HCT116 (cell line): ENCODE data around the gene TRIM14. TPM values are rescaled to one million over a fixed set of nuclear protein-coding genes. Genes with fewer than 3 reads are reported as not detected.

Experiments
- ATAC-seq: fragments of 200-7000 bp; cut with Tn5 transposase; 2 replicates; pipeline ENCODE4 v1.9.1; 2020; ENCODE audit warnings: mild to moderate bottlenecking, moderate library complexity
- BruUV-seq: library from RNA; stranded (reverse); fragments of 400-500 nt; replicated peaks from 2 replicates; lab custom pipeline; 2021; lab: Mats Ljungman, UMichigan
- CTCF ChIA-PET: fragments of 300-600 bp; sonication (Branson Sonifier 250); formaldehyde crosslinking; loops from one replicate; lab custom pipeline; 2021; ENCODE audit warnings: antibody characterized with exemption; lab: Charles Lee
- POLR2A ChIA-PET: fragments of 300-600, 350-600 bp; sonication (Branson Sonifier 250); formaldehyde crosslinking; loops from one replicate; lab custom pipeline; 2021; ENCODE audit warnings: antibody characterized with exemption; lab: Charles Lee
- RAD21 ChIA-PET, 2 experiments: fragments of 300-600 bp; sonication (Branson Sonifier 250); formaldehyde crosslinking; loops; one replicate each; lab custom pipeline; 2023; ENCODE audit warnings: low total read pairs in 2 of 2; ENCODE audit not compliant: uncharacterized antibody in 2 of 2, unreplicated experiment in 2 of 2, low non-redundant PET in 1 of 2; lab: Charles Lee
- DNase-seq: peaks from one replicate; pipeline ENCODE4 v3.0.0-alpha.2; 2010; ENCODE audit warnings: low read depth, low spot score
- H2AFZ ChIP-seq: fragments of 200-600 bp; shearing (Covaris generic), sonication (generic); 2 replicates; pipeline ENCODE4 v1.6.1; 2017; ENCODE audit warnings: low read depth, mixed run types, mixed read lengths, antibody characterized with exemption, low read length; ENCODE audit not compliant: poor library complexity, severe bottlenecking
- H3K27ac ChIP-seq: 2 replicates; pipeline ENCODE4 v1.5.1; 2012; ENCODE audit warnings: low read depth, low read length
- H3K27me3 ChIP-seq: fragments of 200-600 bp; sonication (generic); 2 replicates; pipeline ENCODE4 v1.6.1; 2016; ENCODE audit warnings: mixed run types, low read length, mixed read lengths; ENCODE audit not compliant: insufficient read depth
- H3K36me3 ChIP-seq, 2 experiments: fragments of 200-500 bp in 1 of 2; fragments of 200-600 bp in 1 of 2; sonication (Bioruptor generic) in 1 of 2; sonication (generic) in 1 of 2; 2 replicates each; pipeline versions ENCODE4 v1.5.1 to v1.6.1; 2014 to 2016; ENCODE audit warnings: low read length in 2 of 2, inconsistent platforms in 1 of 2, mixed read lengths in 1 of 2, mixed run types in 1 of 2; ENCODE audit not compliant: insufficient read depth in 2 of 2, control insufficient read depth in 1 of 2
- H3K4me1 ChIP-seq, 2 experiments: fragments of 200-600 bp in 1 of 2; sonication (generic) in 1 of 2; 2 replicates each; pipeline versions ENCODE4 v1.5.1 to v1.6.1; 2012 to 2017; ENCODE audit warnings: low read length in 2 of 2, inconsistent platforms in 1 of 2, mild to moderate bottlenecking in 1 of 2, mixed read lengths in 1 of 2, mixed run types in 1 of 2, moderate library complexity in 1 of 2; ENCODE audit not compliant: insufficient read depth in 2 of 2, control insufficient read depth in 1 of 2
- H3K4me2 ChIP-seq: fragments of 200-600 bp; sonication (generic); 2 replicates; pipeline ENCODE4 v1.6.1; 2017; ENCODE audit warnings: mixed run types, low read length, mixed read lengths
- H3K4me3 ChIP-seq, 2 experiments: fragments of 200-600 bp in 1 of 2; sonication (generic) in 1 of 2; replicated peaks in 1 of 2; 2 replicates each; pipeline ENCODE4 v1.5.1; 2011 to 2016; ENCODE audit warnings: low read length in 2 of 2, control low read depth in 1 of 2, low read depth in 1 of 2, mild to moderate bottlenecking in 1 of 2, mixed read lengths in 1 of 2, mixed run types in 1 of 2
- H3K79me2 ChIP-seq: fragments of 200-600 bp; sonication (generic); 2 replicates; pipeline ENCODE4 v1.6.1; 2017; ENCODE audit warnings: mild to moderate bottlenecking, mixed run types, low read length, moderate library complexity, mixed read lengths; ENCODE audit not compliant: insufficient read depth
- H3K9ac ChIP-seq: fragments of 200-600 bp; sonication (generic); 2 replicates; pipeline ENCODE4 v1.6.1; 2016; ENCODE audit warnings: low read length, mixed read lengths
- H3K9me2 ChIP-seq: fragments of 200-600 bp; sonication (generic), shearing (Covaris generic); 2 replicates; pipeline ENCODE4 v1.6.1; 2017; ENCODE audit warnings: mixed run types, mild to moderate bottlenecking, moderate library complexity; ENCODE audit not compliant: insufficient read depth
- H3K9me3 ChIP-seq, 2 experiments: fragments of 200-500 bp in 1 of 2; fragments of 200-600 bp in 1 of 2; sonication (Bioruptor generic) in 1 of 2; sonication (generic) in 1 of 2; 2 replicates each; pipeline ENCODE4 v1.6.1; 2014 to 2017; ENCODE audit warnings: low read length in 2 of 2, mixed read lengths in 2 of 2, inconsistent platforms in 1 of 2, low read depth in 1 of 2, mild to moderate bottlenecking in 1 of 2, mixed run types in 1 of 2, moderate library complexity in 1 of 2; ENCODE audit not compliant: control insufficient read depth in 1 of 2, insufficient read depth in 1 of 2
- H4K20me1 ChIP-seq: fragments of 200-600 bp; sonication (generic), shearing (Covaris generic); 2 replicates; pipeline ENCODE4 v1.6.1; 2017; ENCODE audit warnings: mixed run types, mild to moderate bottlenecking, moderate library complexity; ENCODE audit not compliant: insufficient read depth
- CEBPB ChIP-seq: IDR thresholded peaks from 2 replicates; pipeline ENCODE4 v1.6.1; 2012; ENCODE audit warnings: low read depth
- EGR1 ChIP-seq: IDR thresholded peaks from 2 replicates; pipeline ENCODE4 v1.6.1; 2012; ENCODE audit warnings: low read depth
- ELF1 ChIP-seq: IDR thresholded peaks from 2 replicates; pipeline ENCODE4 v1.6.1; 2012; ENCODE audit warnings: low read depth, borderline replicate concordance
- EZH2 ChIP-seq: fragments of 200-600 bp; sonication (generic); IDR thresholded peaks from 2 replicates; pipeline ENCODE4 v1.6.1; 2017; ENCODE audit warnings: antibody characterized with exemption, mixed run types
- EZH2phosphoT487 ChIP-seq: fragments of 200-600 bp; IDR thresholded peaks from 2 replicates; pipeline ENCODE4 v1.6.1; 2018; ENCODE audit warnings: antibody characterized with exemption, borderline replicate concordance
- JUND ChIP-seq: IDR thresholded peaks from 2 replicates; pipeline ENCODE4 v1.6.1; 2012
- POLR2A ChIP-seq: IDR thresholded peaks from 2 replicates; pipeline ENCODE4 v1.7.0; 2011; ENCODE audit warnings: borderline replicate concordance; ENCODE audit not compliant: insufficient read depth, insufficient read length; ENCODE audit errors: extremely low read depth
- POLR2AphosphoS5 ChIP-seq: IDR thresholded peaks from 2 replicates; pipeline ENCODE4 v1.6.1; 2011; ENCODE audit warnings: mild to moderate bottlenecking, low read depth, low read length, moderate library complexity
- RAD21 ChIP-seq: IDR thresholded peaks from 2 replicates; pipeline ENCODE4 v1.6.1; 2012; ENCODE audit warnings: low read depth, mild to moderate bottlenecking
- SIN3A ChIP-seq: IDR thresholded peaks from 2 replicates; pipeline ENCODE4 v1.6.1; 2012; ENCODE audit warnings: low read depth
- SP1 ChIP-seq: IDR thresholded peaks from 2 replicates; pipeline ENCODE4 v1.6.1; 2012; ENCODE audit warnings: low read depth
- SRF ChIP-seq: IDR thresholded peaks from 2 replicates; pipeline ENCODE4 v1.6.1; 2012; ENCODE audit warnings: low read depth
- TCF7L2 ChIP-seq: IDR thresholded peaks from 2 replicates; pipeline ENCODE4 v1.7.0; 2011; ENCODE audit warnings: borderline replicate concordance, inconsistent platforms; ENCODE audit not compliant: insufficient read depth, insufficient read length; ENCODE audit errors: extremely low read depth
- YY1 ChIP-seq: IDR thresholded peaks from 2 replicates; pipeline ENCODE4 v1.6.1; 2011; ENCODE audit warnings: low read length, low read depth, moderate library complexity, mild to moderate bottlenecking; ENCODE audit not compliant: insufficient replicate concordance; ENCODE audit errors: extremely low read depth
- ZNF274 ChIP-seq: fragments of 200-500 bp; sonication (Bioruptor generic); IDR thresholded peaks from 2 replicates; pipeline ENCODE4 v1.6.1; 2014; ENCODE audit warnings: mild to moderate bottlenecking, low read depth, low read length, inconsistent platforms
- intact Hi-C: fragments of 100-400 bp; cut with micrococcal nuclease; formaldehyde crosslinking; loops from 2 replicates; pipeline ENCODE4 v1.10.0; 2022
- total RNA-seq: library from RNA; stranded (reverse); gene quantifications from one replicate; pipeline ENCODE4 v1.2.1, GENCODE V29; 2021; ENCODE audit not compliant: unreplicated experiment
- TF ChIP-seq, protein P1 (sequence below): IDR thresholded peaks from 2 replicates; pipeline ENCODE4 v1.6.1; 2012
- TF ChIP-seq, protein P2 (sequence below): IDR thresholded peaks from 2 replicates; pipeline ENCODE4 v1.6.1; 2012
- TF ChIP-seq, protein P3 (sequence below): IDR thresholded peaks from 2 replicates; pipeline ENCODE4 v1.6.1; 2011; ENCODE audit warnings: mild to moderate bottlenecking, low read length, moderate library complexity; ENCODE audit not compliant: insufficient replicate concordance; ENCODE audit errors: extremely low read depth

The TRIM14 gene
- total RNA-seq, 1 experiment from 2014 or later, result 24.4 TPM

DNA sequence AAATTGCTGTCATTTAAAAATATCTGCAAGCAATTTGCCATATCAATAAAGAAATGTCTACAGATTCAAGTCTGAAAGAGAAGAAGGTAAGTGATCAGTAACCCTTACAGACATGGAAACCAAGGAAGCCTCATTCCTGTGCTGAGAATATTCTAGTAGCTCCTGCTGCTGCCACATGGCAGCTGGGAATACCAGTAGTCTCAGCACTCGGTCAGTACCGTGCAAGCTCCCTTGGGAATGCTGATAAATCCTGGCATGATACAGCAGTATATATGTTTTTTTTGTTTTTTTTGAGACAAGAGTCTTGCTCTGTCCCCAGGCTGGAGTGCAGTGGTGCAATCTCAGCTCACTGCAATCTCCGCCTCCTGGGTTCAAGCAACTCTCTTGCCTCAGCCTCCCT is 34.6 kb downstream of the TRIM14 start:
- POLR2A ChIA-PET, result no interaction called here
- ATAC-seq (no peak), DNase-seq (no peak)
- peaks cover 0 to 10% of the 10 kb centered on the region in 2 experiments; a peak in 2 of 4 replicates for H3K4me1 ChIP-seq
- H3K9me2 ChIP-seq, result no peaks in the 10 kb centered on the region
- H3K4me3 ChIP-seq, result no peak overlapping the region
- peaks cover 19 to 37% of the 10 kb centered on the region in 2 experiments for H3K36me3 ChIP-seq
- BruUV-seq, result no TSS peak
- H3K27ac ChIP-seq, result no peak overlapping the region
- RAD21 ChIA-PET, result no interaction called here
- TF ChIP-seq YY1 (no peak), SP1 (no peak), EGR1 (no peak), SRF (no peak), SIN3A (no peak), JUND (no peak), POLR2AphosphoS5 (no peak)
- H3K9me3 ChIP-seq, result no peaks in the 10 kb centered on the region
- H3K4me2 ChIP-seq, result no peak overlapping the region
- CTCF ChIA-PET, result no interaction called here
- H3K79me2 ChIP-seq, result peaks cover 3% of the 10 kb centered on the region; the same call in 1 of the 2 replicates
- no peak overlapping the region for H2AFZ ChIP-seq
- no peaks in the 10 kb centered on the region for H4K20me1 ChIP-seq
- no peak overlapping the region for H3K9ac ChIP-seq
- intact Hi-C loops, result loop anchor here (10.0 kb wide), 1 partner anchor 60 kb away; no protein-coding TSS in a partner anchor
- no peaks in the 10 kb centered on the region for H3K27me3 ChIP-seq

DNA sequence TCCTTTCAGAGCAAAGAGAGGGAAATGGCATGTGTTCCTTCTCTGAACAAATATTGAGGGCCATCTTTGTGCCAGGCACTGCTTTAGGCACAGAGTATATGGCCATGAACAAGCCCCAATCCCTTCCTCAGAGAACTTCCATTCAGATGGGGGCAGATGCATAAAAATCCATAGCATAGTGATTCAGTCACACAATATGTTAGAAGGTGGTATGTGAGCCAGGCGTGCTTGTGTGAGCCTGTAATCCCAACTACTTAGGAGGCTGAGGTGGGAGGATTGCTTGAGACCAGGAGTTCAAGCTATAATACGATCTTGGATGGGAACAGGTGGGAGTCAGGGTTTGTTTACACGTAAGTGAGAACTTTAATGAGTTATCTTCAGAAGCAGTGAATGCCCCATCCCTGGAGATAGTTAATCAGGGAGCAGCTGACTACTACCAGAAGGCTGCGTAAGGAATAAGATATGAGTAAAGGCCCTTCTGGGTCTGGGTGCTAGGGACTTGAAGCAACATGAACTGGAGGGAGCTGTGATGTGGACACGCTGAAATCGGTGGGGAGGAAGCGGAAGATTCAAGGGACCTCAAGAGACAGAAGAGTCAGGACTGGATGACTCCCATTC is 35.3 kb downstream of the TRIM14 start:
- POLR2A ChIA-PET, result no interaction called here
- no peaks in the 10 kb centered on the region for H3K9me3 ChIP-seq
- no peaks in the 10 kb centered on the region for H3K9me2 ChIP-seq
- TF ChIP-seq EZH2phosphoT487 (no peak), ZNF274 (no peak), POLR2AphosphoS5 (no peak), CEBPB (no peak), JUND (no peak), ELF1 (no peak), EZH2 (no peak), RAD21 (no peak), POLR2A (no peak), TCF7L2 (no peak), EGR1 (no peak), SP1 (no peak), SIN3A (no peak), SRF (no peak)
- TF ChIP-seq, protein P1, sequence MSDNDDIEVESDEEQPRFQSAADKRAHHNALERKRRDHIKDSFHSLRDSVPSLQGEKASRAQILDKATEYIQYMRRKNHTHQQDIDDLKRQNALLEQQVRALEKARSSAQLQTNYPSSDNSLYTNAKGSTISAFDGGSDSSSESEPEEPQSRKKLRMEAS, result no peak
- TF ChIP-seq, protein P2, sequence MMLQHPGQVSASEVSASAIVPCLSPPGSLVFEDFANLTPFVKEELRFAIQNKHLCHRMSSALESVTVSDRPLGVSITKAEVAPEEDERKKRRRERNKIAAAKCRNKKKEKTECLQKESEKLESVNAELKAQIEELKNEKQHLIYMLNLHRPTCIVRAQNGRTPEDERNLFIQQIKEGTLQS, result no peak
- TF ChIP-seq, protein P3, sequence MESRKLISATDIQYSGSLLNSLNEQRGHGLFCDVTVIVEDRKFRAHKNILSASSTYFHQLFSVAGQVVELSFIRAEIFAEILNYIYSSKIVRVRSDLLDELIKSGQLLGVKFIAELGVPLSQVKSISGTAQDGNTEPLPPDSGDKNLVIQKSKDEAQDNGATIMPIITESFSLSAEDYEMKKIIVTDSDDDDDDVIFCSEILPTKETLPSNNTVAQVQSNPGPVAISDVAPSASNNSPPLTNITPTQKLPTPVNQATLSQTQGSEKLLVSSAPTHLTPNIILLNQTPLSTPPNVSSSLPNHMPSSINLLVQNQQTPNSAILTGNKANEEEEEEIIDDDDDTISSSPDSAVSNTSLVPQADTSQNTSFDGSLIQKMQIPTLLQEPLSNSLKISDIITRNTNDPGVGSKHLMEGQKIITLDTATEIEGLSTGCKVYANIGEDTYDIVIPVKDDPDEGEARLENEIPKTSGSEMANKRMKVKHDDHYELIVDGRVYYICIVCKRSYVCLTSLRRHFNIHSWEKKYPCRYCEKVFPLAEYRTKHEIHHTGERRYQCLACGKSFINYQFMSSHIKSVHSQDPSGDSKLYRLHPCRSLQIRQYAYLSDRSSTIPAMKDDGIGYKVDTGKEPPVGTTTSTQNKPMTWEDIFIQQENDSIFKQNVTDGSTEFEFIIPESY, result no peak

More for the DNA sequence above, 35.3 kb downstream of the TRIM14 start:
- no peak overlapping the region for H3K27ac ChIP-seq
- ChIA-PET RAD21 (no interaction called here), CTCF (no interaction called here)
- BruUV-seq, result TSS peak; percentile 9
- peaks cover 3% of the 10 kb centered on the region; the same call in 1 of the 2 replicates for H3K79me2 ChIP-seq
- H3K9ac ChIP-seq, result no peak overlapping the region
- ATAC-seq (no peak), DNase-seq (no peak)
- H3K4me1 ChIP-seq, result peaks cover 0 to 10% of the 10 kb centered on the region in 2 experiments; a peak in 2 of 4 replicates
- no peak overlapping the region for H2AFZ ChIP-seq
- no peaks in the 10 kb centered on the region for H4K20me1 ChIP-seq
- H3K27me3 ChIP-seq, result no peaks in the 10 kb centered on the region
- intact Hi-C loops, result loop anchor here (10.0 kb wide), 1 partner anchor 61 kb away; no protein-coding TSS in a partner anchor
- no peak overlapping the region for H3K4me2 ChIP-seq
- H3K36me3 ChIP-seq, result peaks cover 19 to 37% of the 10 kb centered on the region in 2 experiments
- no peak overlapping the region for H3K4me3 ChIP-seq
